ENCODE data around the gene NEDD1. TPM values are rescaled to one million over a fixed set of nuclear protein-coding genes. Genes with fewer than 3 reads are reported as not detected.

NEDD1 gene
- total and polyA plus RNA-seq, 2 experiments from 2014 or later = 39.7 to 62.0 TPM

- Histone ChIP-seq H3K79me2 (ENCODE audit: insufficient read depth) (no peaks in the 10 kb centered on the region), H3K9me2 (ENCODE audit: insufficient read depth) (no peaks in the 10 kb centered on the region), H4K20me1 (ENCODE audit: insufficient read depth) (no peaks in the 10 kb centered on the region), H3K4me1 (ENCODE audit: insufficient read depth) (no peaks in the 10 kb centered on the region), H3K27ac (no peak overlapping the region), H3K4me3 (no peak overlapping the region), H3K9me3 (ENCODE audit: low read depth) (no peaks in the 10 kb centered on the region), H2AFZ (no peak overlapping the region), H3K27me3 (replicated peaks; ENCODE audit: insufficient read depth) (no peaks in the 10 kb centered on the region), H3K4me2 (ENCODE audit: unreplicated experiment) (no peak overlapping the region), H3F3A (ENCODE audit: insufficient read depth) (no peaks in the 10 kb centered on the region), H3K36me3 (ENCODE audit: low read depth) (no peaks in the 10 kb centered on the region), H3K9ac (no peak overlapping the region)
- no peak for DNase-seq
- TF ChIP-seq EZH2phosphoT487 (IDR thresholded peaks at IDR 0.05; ENCODE audit: insufficient read depth, low read depth) (no peak), EZH2 (IDR thresholded peaks at IDR 0.05; ENCODE audit: insufficient read depth, poor library complexity, severe bottlenecking) (no peak)
- 73 to 86% methylated on average over 4 of the region's 4 CpGs for WGBS, 2 experiments (ENCODE audit: low coverage in 1 of 2, low lambda C conversion rate in 2 of 2, missing lambda C conversion rate in 2 of 2)
- in situ Hi-C loops (cut with MboI) = no loop called here
These were observed 5.0 kb upstream of the NEDD1 start for GRCh38 chr12:96902076-96902475.

DNA sequence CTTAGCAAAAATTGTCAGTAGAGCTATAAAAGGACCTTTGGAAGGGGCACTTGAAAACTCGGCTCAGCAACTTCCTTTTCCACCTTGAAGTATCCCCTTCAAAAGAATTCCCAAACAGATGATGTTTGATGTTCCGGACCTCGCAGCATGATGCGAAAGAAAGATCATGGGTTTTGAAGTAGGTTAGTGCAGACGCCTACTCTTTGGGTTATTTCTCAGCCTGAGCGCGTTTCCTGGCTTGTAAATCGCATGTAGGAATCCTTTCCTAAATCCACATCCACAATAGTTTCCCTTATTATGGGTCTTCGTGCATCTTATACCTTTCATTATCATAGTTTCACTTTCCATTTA lies 584 bp upstream of the NEDD1 start:
- in situ Hi-C loops (cut with MboI) = no loop called here
- Histone ChIP-seq H3K9me3 (ENCODE audit: low read depth) (no peaks in the 10 kb centered on the region), H4K20me1 (ENCODE audit: insufficient read depth) (no peaks in the 10 kb centered on the region), H3F3A (ENCODE audit: insufficient read depth) (no peaks in the 10 kb centered on the region), H2AFZ (peak overlapping the region; percentile 99), H3K36me3 (ENCODE audit: low read depth) (no peaks in the 10 kb centered on the region), H3K9me2 (ENCODE audit: insufficient read depth) (no peaks in the 10 kb centered on the region), H3K4me3 (peak overlapping the region; percentile 95), H3K9ac (peak overlapping the region; percentile 92), H3K79me2 (ENCODE audit: insufficient read depth) (peaks cover 42% of the 10 kb centered on the region), H3K4me1 (ENCODE audit: insufficient read depth) (peaks cover 27% of the 10 kb centered on the region), H3K27ac (peak overlapping the region; percentile 89), H3K4me2 (ENCODE audit: unreplicated experiment) (peak overlapping the region; percentile 87), H3K27me3 (replicated peaks; ENCODE audit: insufficient read depth) (no peaks in the 10 kb centered on the region)
- 20 to 22% methylated on average over 9 of the region's 9 CpGs for WGBS, 2 experiments (ENCODE audit: low coverage in 1 of 2, low lambda C conversion rate in 2 of 2, missing lambda C conversion rate in 2 of 2)
- no peak for DNase-seq
- no peak for TF ChIP-seq EZH2 (IDR thresholded peaks at IDR 0.05; ENCODE audit: insufficient read depth, poor library complexity, severe bottlenecking)
- no peak for TF ChIP-seq EZH2phosphoT487 (IDR thresholded peaks at IDR 0.05; ENCODE audit: insufficient read depth, low read depth)

DNA sequence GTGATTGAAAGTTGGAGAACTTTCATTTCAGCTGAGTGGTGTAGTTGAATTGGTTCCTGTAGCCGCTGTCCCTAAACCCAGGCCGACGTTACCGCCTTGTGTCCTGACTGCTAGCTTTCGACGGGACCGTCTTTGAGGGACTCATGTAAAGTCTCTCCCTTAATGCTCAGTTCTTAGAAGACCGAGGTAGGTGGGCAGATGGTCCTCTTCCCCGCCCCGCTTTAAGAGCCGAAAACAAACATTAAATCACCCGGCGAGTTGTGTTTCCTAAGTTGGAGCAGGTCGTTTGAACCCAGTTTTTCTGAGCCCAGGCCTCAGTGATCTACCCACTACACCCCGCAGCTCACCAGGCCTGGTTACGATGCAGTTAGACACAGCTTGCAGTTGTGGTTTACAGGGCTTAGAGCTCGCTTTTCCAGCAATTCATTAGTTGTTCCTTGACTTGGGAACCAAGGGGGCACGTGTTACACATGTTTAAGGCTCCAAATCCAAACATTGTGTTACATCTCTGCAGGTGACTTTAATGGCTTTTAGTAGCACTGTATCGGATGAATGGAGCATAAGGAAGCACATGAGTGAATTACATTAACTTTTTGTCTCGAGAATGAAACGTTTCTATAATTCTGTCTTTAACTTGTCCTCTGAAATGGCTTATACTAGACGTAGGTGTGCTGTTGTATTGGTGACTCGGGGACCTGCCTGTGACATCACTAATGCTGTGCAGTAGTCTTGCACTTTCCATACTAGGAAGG lies 790 bp downstream of the NEDD1 start:
- peaks cover 30% of the 10 kb centered on the region for H3K4me1 ChIP-seq (ENCODE audit: insufficient read depth)
- no peaks in the 10 kb centered on the region for H4K20me1 ChIP-seq (ENCODE audit: insufficient read depth)
- no peaks in the 10 kb centered on the region for H3K27me3 ChIP-seq (replicated peaks; ENCODE audit: insufficient read depth)
- peak overlapping the region; percentile 99 for H2AFZ ChIP-seq
- H3K4me3 ChIP-seq = peak overlapping the region; percentile 95
- H3K9me3 ChIP-seq (ENCODE audit: low read depth) = no peaks in the 10 kb centered on the region
- peak overlapping the region; percentile 87 for H3K4me2 ChIP-seq (ENCODE audit: unreplicated experiment)
- 7 to 8% methylated on average over 23 of the region's 23 CpGs for WGBS, 2 experiments (ENCODE audit: low coverage in 1 of 2, low lambda C conversion rate in 2 of 2, missing lambda C conversion rate in 2 of 2)
- peaks cover 56% of the 10 kb centered on the region for H3K79me2 ChIP-seq (ENCODE audit: insufficient read depth)
- TF ChIP-seq EZH2 (IDR thresholded peaks at IDR 0.05; ENCODE audit: insufficient read depth, poor library complexity, severe bottlenecking) (no peak), EZH2phosphoT487 (IDR thresholded peaks at IDR 0.05; ENCODE audit: insufficient read depth, low read depth) (no peak)
- no peaks in the 10 kb centered on the region for H3K9me2 ChIP-seq (ENCODE audit: insufficient read depth)
- in situ Hi-C loops (cut with MboI) = no loop called here
- peak overlapping the region; percentile 92 for H3K9ac ChIP-seq
- no peaks in the 10 kb centered on the region for H3F3A ChIP-seq (ENCODE audit: insufficient read depth)
- peak overlapping the region; percentile 89 for H3K27ac ChIP-seq
- DNase-seq = peak; percentile 59
- H3K36me3 ChIP-seq (ENCODE audit: low read depth) = no peaks in the 10 kb centered on the region

DNA sequence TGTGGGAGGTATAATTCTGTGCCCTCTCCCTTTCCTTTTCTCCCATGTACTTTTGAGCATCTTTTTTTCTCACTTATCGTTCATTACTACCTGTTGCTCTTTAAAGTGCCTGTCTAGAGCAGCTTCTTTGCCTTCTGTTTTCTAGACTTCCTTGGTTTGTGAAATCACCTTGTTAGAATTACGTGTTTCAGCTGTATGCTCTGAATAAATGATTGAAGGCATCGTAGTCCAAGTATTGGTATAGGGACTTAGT lies 1.3 kb downstream of the NEDD1 start:
- DNase-seq = no peak
- Histone ChIP-seq H3K4me3 (peak overlapping the region; percentile 95), H3F3A (ENCODE audit: insufficient read depth) (no peaks in the 10 kb centered on the region), H3K27me3 (replicated peaks; ENCODE audit: insufficient read depth) (no peaks in the 10 kb centered on the region), H3K9me3 (ENCODE audit: low read depth) (no peaks in the 10 kb centered on the region), H3K9ac (peak overlapping the region; percentile 92), H3K4me2 (ENCODE audit: unreplicated experiment) (peak overlapping the region; percentile 87), H3K27ac (no peak overlapping the region), H3K9me2 (ENCODE audit: insufficient read depth) (no peaks in the 10 kb centered on the region), H3K79me2 (ENCODE audit: insufficient read depth) (peaks cover 61% of the 10 kb centered on the region), H3K4me1 (ENCODE audit: insufficient read depth) (peaks cover 30% of the 10 kb centered on the region), H4K20me1 (ENCODE audit: insufficient read depth) (no peaks in the 10 kb centered on the region), H3K36me3 (ENCODE audit: low read depth) (no peaks in the 10 kb centered on the region), H2AFZ (peak overlapping the region; percentile 99)
- 87 to 94% methylated on average over 3 of the region's 3 CpGs for WGBS, 2 experiments (ENCODE audit: low coverage in 1 of 2, low lambda C conversion rate in 2 of 2, missing lambda C conversion rate in 2 of 2)
- TF ChIP-seq EZH2phosphoT487 (IDR thresholded peaks at IDR 0.05; ENCODE audit: insufficient read depth, low read depth) = no peak
- no peak for TF ChIP-seq EZH2 (IDR thresholded peaks at IDR 0.05; ENCODE audit: insufficient read depth, poor library complexity, severe bottlenecking)
- in situ Hi-C loops (cut with MboI) = no loop called here
